Lower leg skin (tissue), 4 donors: Measurements from ENCODE around the gene ANKS1A. TPM values are rescaled to one million over a fixed set of nuclear protein-coding genes. Genes with fewer than 3 reads are reported as not detected.

Source experiments
- DNase-seq, 2 donors: peaks; one replicate each; pipeline ENCODE4 v3.0.0-alpha.2; 2019; ENCODE audit warnings: low spot score in 2 of 2
- H3K4me3 ChIP-seq: fragments of 200-600 bp; sonication (generic); 2 replicates; pipeline ENCODE4 v1.5.1; 2017; ENCODE audit warnings: mild to moderate bottlenecking, low read depth; ENCODE audit not compliant: poor library complexity, severe bottlenecking
- CTCF ChIP-seq, 3 donors: fragments of 450-650 bp; IDR thresholded peaks; one replicate each; pipeline ENCODE4 v1.5.1; 2016; ENCODE audit warnings: antibody characterized with exemption in 3 of 3, mild to moderate bottlenecking in 3 of 3, moderate library complexity in 2 of 3
- POLR2A ChIP-seq, 2 donors: fragments of 450-650 bp; IDR thresholded peaks; one replicate each; pipeline ENCODE4 v1.6.1; 2016 to 2017; ENCODE audit warnings: antibody characterized with exemption in 2 of 2, mild to moderate bottlenecking in 1 of 2, moderate library complexity in 1 of 2
- WGBS, 2 donors: methylation state at CpG; one replicate each; pipeline ENCODE4 v1.1.5; 2018; 5-methylcytosine and 5-hydroxymethylcytosine counted together
- intact Hi-C: fragments of 100-400 bp; cut with DNase I; formaldehyde crosslinking; loops from one replicate; pipeline ENCODE4 v1.15.0; 2023; ENCODE audit warnings: low total_unique reads
- total RNA-seq, 4 donors: library from RNA; depleted of rRNA; stranded (reverse); fragments of >200 nt; gene quantifications; one replicate each; pipeline ENCODE4 v1.1.0, GENCODE V29; 2016

The ANKS1A gene
- total RNA-seq, 4 donors from 2014 or later, result 22.9 to 27.8 (median 25.3) TPM

GRCh38 chr6:34887753-34888513 lies 1.1 kb upstream of the ANKS1A start, which contains the start of gene TAF11:
TSS of gene TAF11 (minus strand) at chr6:34888042. CDS start at chr6:34887957, 85 bp downstream.
- WGBS, 2 donors, result 0 to 1% methylated on average over 43 of the region's 43 CpGs

GRCh38 chr6:34888514-34888856 lies 570 bp upstream of the ANKS1A start:
- WGBS, 2 donors, result 0 to 1% methylated on average over 5 of the region's 5 CpGs
- intact Hi-C loops, result no loop called here
- no peak for TF ChIP-seq POLR2A (IDR thresholded peaks at IDR 0.05)
- TF ChIP-seq CTCF (IDR thresholded peaks at IDR 0.05), result no peak
- peak overlapping the region; percentile 92 for H3K4me3 ChIP-seq
- DNase-seq, result no peak

More at GRCh38 chr6:34887753-34888513, 1.1 kb upstream of the ANKS1A start, which contains the start of gene TAF11:
- TF ChIP-seq CTCF (IDR thresholded peaks at IDR 0.05), result no peak
- TF ChIP-seq POLR2A (IDR thresholded peaks at IDR 0.05), result peak in 1 of 2 donors; percentile 22
- intact Hi-C loops, result no loop called here
- H3K4me3 ChIP-seq, result peak within 1 kb of the TSS; percentile 98
- DNase-seq, result peak; percentile 95 to 99

GRCh38 chr6:34890533-34890925 lies 1.5 kb downstream of the ANKS1A start:
- TF ChIP-seq POLR2A (IDR thresholded peaks at IDR 0.05) (no peak), CTCF (IDR thresholded peaks at IDR 0.05) (no peak)
- H3K4me3 ChIP-seq, result no peak overlapping the region
- 26 to 27% methylated on average over 7 of the region's 7 CpGs for WGBS, 2 donors
- no peak for DNase-seq
- intact Hi-C loops, result no loop called here

- intact Hi-C loops, result no loop called here
- DNase-seq, result no peak
- H3K4me3 ChIP-seq, result no peak overlapping the region
- WGBS, 2 donors, result 81 to 85% methylated on average over 2 of the region's 2 CpGs
- TF ChIP-seq POLR2A (IDR thresholded peaks at IDR 0.05), result no peak
- TF ChIP-seq CTCF (IDR thresholded peaks at IDR 0.05), result no peak
These were observed 2.2 kb downstream of the ANKS1A start for GRCh38 chr6:34891296-34891695.

- no peak overlapping the region for H3K4me3 ChIP-seq
- WGBS, 2 donors, result 89 to 97% methylated on average over 1 of the region's 1 CpG
- intact Hi-C loops, result no loop called here
- no peak for TF ChIP-seq CTCF (IDR thresholded peaks at IDR 0.05)
- TF ChIP-seq POLR2A (IDR thresholded peaks at IDR 0.05), result no peak
- no peak for DNase-seq
These were observed 5.6 kb downstream of the ANKS1A start for GRCh38 chr6:34894693-34895092.
